GM19468 (cell line): ENCODE data around the gene TET1.
"Not testable (repeated sequence)": the region's sequence is repeated elsewhere in the genome, so short reads cannot be mapped to it uniquely, and the experiment has no call there.

ENCODE experiments used
- ATAC-seq: cut with Tn5 transposase; IDR thresholded peaks from one replicate; pipeline ENCODE4 v1.9.1; 2021; ENCODE audit warnings: mild to moderate bottlenecking, moderate library complexity, moderate number of reproducible peaks; ENCODE audit not compliant: unreplicated experiment; ENCODE audit errors: extremely low read depth

Gene TET1

GRCh38 chr10:68560186-68560942, at the start of gene TET1:
Gene TET1 (plus strand): TSS chr10:68560337. CDS start chr10:68572339, 12,002 bp downstream.
- ATAC-seq = no peak

GRCh38 chr10:68516216-68516615, 43.9 kb upstream of the TET1 start:
- not testable (repeated sequence) for ATAC-seq

- ATAC-seq = no peak
These were observed 43.4 kb upstream of the TET1 start for GRCh38 chr10:68516766-68517165.

- no peak for ATAC-seq
These were observed 42.9 kb upstream of the TET1 start for GRCh38 chr10:68517188-68517587.

- not testable (repeated sequence) for ATAC-seq
These were observed 41.5 kb upstream of the TET1 start for GRCh38 chr10:68518609-68519008.

GRCh38 chr10:68525490-68526038, 34.6 kb upstream of the TET1 start:
- not testable (repeated sequence) for ATAC-seq

- peak; percentile 18 for ATAC-seq
These were observed 33.4 kb upstream of the TET1 start for GRCh38 chr10:68526634-68527307.

GRCh38 chr10:68536973-68537372, 23.2 kb upstream of the TET1 start:
- ATAC-seq = no peak

GRCh38 chr10:68537796-68538195, 22.3 kb upstream of the TET1 start:
- no peak for ATAC-seq

- no peak for ATAC-seq
These were observed 16.9 kb upstream of the TET1 start for GRCh38 chr10:68543004-68543918.

- no peak for ATAC-seq
These were observed 9.3 kb upstream of the TET1 start for GRCh38 chr10:68550747-68551411.

- ATAC-seq = no peak
These were observed 7.0 kb upstream of the TET1 start for GRCh38 chr10:68553138-68553537.

- no peak for ATAC-seq
These were observed 6.5 kb upstream of the TET1 start for GRCh38 chr10:68553599-68553998.

- no peak for ATAC-seq
These were observed 1.7 kb upstream of the TET1 start for GRCh38 chr10:68558478-68558877.

- ATAC-seq = no peak
These were observed 886 bp upstream of the TET1 start for GRCh38 chr10:68559251-68559650.

GRCh38 chr10:68559841-68560185, 324 bp upstream of the TET1 start:
- no peak for ATAC-seq

GRCh38 chr10:68560943-68561864, 1.1 kb downstream of the TET1 start:
- no peak for ATAC-seq

- no peak for ATAC-seq
These were observed 1.9 kb downstream of the TET1 start for GRCh38 chr10:68561865-68562649.
